GM18511 (cell line): Measurements from ENCODE around the gene TGFBR1.
"Not testable (repeated sequence)": the region's sequence is repeated elsewhere in the genome, so short reads cannot be mapped to it uniquely, and the experiment has no call there.

Experiments
- ATAC-seq: cut with Tn5 transposase; IDR thresholded peaks from one replicate; pipeline ENCODE4 v1.9.1; 2021; ENCODE audit warnings: mild to moderate bottlenecking, moderate library complexity; ENCODE audit not compliant: unreplicated experiment

The TGFBR1 gene

GRCh38 chr9:99075246-99075912 lies 29.5 kb upstream of the TGFBR1 start:
- no peak for ATAC-seq

- no peak for ATAC-seq
Observed at GRCh38 chr9:99076030-99076429, 28.9 kb upstream of the TGFBR1 start.

- ATAC-seq: no peak
Observed at GRCh38 chr9:99076483-99077171, 28.3 kb upstream of the TGFBR1 start.

- no peak for ATAC-seq
Observed at GRCh38 chr9:99078717-99079116, 26.2 kb upstream of the TGFBR1 start.

GRCh38 chr9:99079542-99079941 lies 25.4 kb upstream of the TGFBR1 start:
- ATAC-seq: no peak

- no peak for ATAC-seq
Observed at GRCh38 chr9:99083051-99083450, 21.9 kb upstream of the TGFBR1 start.

GRCh38 chr9:99085949-99086948 lies 18.7 kb upstream of the TGFBR1 start:
- no peak for ATAC-seq

- ATAC-seq: no peak
Observed at GRCh38 chr9:99087462-99087861, 17.5 kb upstream of the TGFBR1 start.

GRCh38 chr9:99090336-99091130 lies 14.4 kb upstream of the TGFBR1 start:
- no peak for ATAC-seq

GRCh38 chr9:99092643-99093491 lies 12.0 kb upstream of the TGFBR1 start:
- ATAC-seq: no peak

GRCh38 chr9:99093492-99093791 lies 11.5 kb upstream of the TGFBR1 start:
- no peak for ATAC-seq

- no peak for ATAC-seq
Observed at GRCh38 chr9:99095565-99095964, 9.3 kb upstream of the TGFBR1 start.

GRCh38 chr9:99096409-99096808 lies 8.5 kb upstream of the TGFBR1 start:
- ATAC-seq: no peak

GRCh38 chr9:99099806-99100585 lies 4.9 kb upstream of the TGFBR1 start:
- ATAC-seq: not testable (repeated sequence)

GRCh38 chr9:99101271-99101670 lies 3.6 kb upstream of the TGFBR1 start:
- no peak for ATAC-seq

- ATAC-seq: no peak
Observed at GRCh38 chr9:99101812-99102211, 3.1 kb upstream of the TGFBR1 start.

GRCh38 chr9:99103054-99103895 lies 1.6 kb upstream of the TGFBR1 start:
- no peak for ATAC-seq

GRCh38 chr9:99103901-99104458 lies 933 bp upstream of the TGFBR1 start:
- no peak for ATAC-seq
